ENCODE data around the gene KCNN3.

Gene KCNN3

DNA sequence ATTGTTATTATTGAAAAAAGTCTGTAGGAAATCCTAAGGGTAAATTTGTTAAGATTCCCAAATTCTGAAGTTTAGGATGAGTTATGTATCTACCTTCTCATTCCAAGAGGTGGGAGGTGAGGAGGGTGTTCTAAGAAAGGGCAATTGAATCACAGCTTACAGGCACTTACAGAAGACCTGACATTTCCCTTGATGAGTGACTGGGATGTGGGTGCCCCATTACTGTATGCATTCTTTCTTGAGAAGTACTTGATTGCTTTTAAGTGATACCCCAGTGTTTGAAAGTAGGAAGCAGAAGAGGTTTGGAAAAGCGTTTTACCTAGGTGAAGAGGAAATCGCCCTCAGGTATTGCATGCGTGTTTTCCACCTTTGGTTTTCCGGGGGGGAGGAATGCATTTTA, 175.1 kb downstream of the KCNN3 start:
- TF ChIP-seq, protein P1, sequence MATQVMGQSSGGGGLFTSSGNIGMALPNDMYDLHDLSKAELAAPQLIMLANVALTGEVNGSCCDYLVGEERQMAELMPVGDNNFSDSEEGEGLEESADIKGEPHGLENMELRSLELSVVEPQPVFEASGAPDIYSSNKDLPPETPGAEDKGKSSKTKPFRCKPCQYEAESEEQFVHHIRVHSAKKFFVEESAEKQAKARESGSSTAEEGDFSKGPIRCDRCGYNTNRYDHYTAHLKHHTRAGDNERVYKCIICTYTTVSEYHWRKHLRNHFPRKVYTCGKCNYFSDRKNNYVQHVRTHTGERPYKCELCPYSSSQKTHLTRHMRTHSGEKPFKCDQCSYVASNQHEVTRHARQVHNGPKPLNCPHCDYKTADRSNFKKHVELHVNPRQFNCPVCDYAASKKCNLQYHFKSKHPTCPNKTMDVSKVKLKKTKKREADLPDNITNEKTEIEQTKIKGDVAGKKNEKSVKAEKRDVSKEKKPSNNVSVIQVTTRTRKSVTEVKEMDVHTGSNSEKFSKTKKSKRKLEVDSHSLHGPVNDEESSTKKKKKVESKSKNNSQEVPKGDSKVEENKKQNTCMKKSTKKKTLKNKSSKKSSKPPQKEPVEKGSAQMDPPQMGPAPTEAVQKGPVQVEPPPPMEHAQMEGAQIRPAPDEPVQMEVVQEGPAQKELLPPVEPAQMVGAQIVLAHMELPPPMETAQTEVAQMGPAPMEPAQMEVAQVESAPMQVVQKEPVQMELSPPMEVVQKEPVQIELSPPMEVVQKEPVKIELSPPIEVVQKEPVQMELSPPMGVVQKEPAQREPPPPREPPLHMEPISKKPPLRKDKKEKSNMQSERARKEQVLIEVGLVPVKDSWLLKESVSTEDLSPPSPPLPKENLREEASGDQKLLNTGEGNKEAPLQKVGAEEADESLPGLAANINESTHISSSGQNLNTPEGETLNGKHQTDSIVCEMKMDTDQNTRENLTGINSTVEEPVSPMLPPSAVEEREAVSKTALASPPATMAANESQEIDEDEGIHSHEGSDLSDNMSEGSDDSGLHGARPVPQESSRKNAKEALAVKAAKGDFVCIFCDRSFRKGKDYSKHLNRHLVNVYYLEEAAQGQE (IDR thresholded peaks at IDR 0.05; ENCODE audit: insufficient read depth in 1 of 2, low read depth in 2 of 2, low read length in 2 of 2), result no peak
- TF ChIP-seq POLR2AphosphoS5 (IDR thresholded peaks at IDR 0.05; ENCODE audit: low read depth, low read length) (no peak), TAF1 (IDR thresholded peaks at IDR 0.05; ENCODE audit: borderline replicate concordance, insufficient read depth, low read length) (no peak), SIN3A (IDR thresholded peaks at IDR 0.05; ENCODE audit: borderline replicate concordance, insufficient read depth, low read length) (no peak), FOXP2 (optimal IDR thresholded peaks at IDR 0.05; ENCODE audit: borderline replicate concordance, extremely low read depth, extremely low read length, insufficient read depth) (no peak)

DNA sequence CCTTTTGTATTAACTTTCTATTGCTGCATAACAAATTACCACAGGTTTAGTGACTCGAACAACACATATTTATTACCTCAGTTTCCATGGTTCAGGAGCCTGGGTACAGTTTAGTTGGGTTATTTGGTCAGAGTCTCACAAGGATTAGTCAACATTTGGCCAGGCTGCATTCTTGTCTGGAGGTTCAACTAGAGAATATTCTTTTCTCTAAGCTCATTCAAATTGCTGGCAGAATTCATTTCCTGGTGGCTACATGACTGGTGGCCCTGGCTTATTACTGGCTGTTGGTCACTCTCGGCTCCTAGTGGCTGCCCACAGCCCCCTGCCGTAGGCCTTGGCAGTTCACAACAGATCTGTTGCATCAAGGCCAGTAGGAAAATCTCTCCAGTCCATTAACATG, 181.0 kb downstream of the KCNN3 start:
- TF ChIP-seq FOXP2 (optimal IDR thresholded peaks at IDR 0.05; ENCODE audit: borderline replicate concordance, extremely low read depth, extremely low read length, insufficient read depth) (no peak), SIN3A (IDR thresholded peaks at IDR 0.05; ENCODE audit: borderline replicate concordance, insufficient read depth, low read length) (no peak), POLR2AphosphoS5 (IDR thresholded peaks at IDR 0.05; ENCODE audit: low read depth, low read length) (no peak), TAF1 (IDR thresholded peaks at IDR 0.05; ENCODE audit: borderline replicate concordance, insufficient read depth, low read length) (no peak)

DNA sequence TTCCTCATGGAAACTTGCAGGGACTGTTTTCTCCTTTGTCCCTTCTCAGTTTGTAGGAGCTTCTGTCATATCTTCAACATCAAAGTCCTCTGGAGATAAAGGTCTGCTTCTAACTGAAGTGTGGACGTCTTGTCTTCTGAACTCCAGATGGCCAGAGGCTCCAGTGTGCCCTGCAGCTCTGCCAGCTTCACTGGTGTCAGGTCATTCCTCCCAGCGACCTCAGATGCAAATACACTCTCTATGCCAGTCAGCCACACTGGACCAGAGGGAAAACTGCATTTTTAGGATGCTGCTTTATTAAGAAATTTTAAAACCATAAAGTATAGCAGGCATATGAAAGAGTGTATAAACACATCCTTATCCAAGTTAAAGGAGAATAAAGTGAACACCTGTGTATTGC, 183.6 kb downstream of the KCNN3 start:
- no peak for TF ChIP-seq TAF1 (IDR thresholded peaks at IDR 0.05; ENCODE audit: borderline replicate concordance, insufficient read depth, low read length)
- no peak for TF ChIP-seq FOXP2 (optimal IDR thresholded peaks at IDR 0.05; ENCODE audit: borderline replicate concordance, extremely low read depth, extremely low read length, insufficient read depth)
- TF ChIP-seq POLR2AphosphoS5 (IDR thresholded peaks at IDR 0.05; ENCODE audit: low read depth, low read length), result no peak
- TF ChIP-seq, protein P1 (IDR thresholded peaks at IDR 0.05; ENCODE audit: insufficient read depth in 1 of 2, low read depth in 2 of 2, low read length in 2 of 2), result no peak
- no peak for TF ChIP-seq SIN3A (IDR thresholded peaks at IDR 0.05; ENCODE audit: borderline replicate concordance, insufficient read depth, low read length)

DNA sequence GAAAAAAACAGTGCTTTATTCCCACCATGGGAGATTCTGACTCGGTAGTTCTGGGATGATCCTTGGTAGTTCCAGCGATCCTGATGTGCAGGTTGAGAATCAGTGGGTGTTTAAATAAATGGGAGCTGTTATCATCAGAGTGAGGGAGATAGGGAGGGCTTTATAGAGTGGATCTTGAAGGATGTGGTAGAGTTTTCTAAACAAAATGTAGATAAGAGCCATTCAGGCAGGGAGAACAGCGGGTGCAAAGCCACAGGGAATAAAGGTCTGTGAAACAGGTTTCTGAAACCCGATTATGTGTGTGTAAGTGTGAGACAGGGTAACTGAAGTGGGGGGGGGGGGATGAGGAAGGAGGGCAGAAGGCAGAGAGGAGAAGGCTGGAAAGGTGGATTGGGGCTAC, 186.3 kb downstream of the KCNN3 start:
- TF ChIP-seq, protein P1 (IDR thresholded peaks at IDR 0.05; ENCODE audit: insufficient read depth in 1 of 2, low read depth in 2 of 2, low read length in 2 of 2), result no peak
- no peak for TF ChIP-seq SIN3A (IDR thresholded peaks at IDR 0.05; ENCODE audit: borderline replicate concordance, insufficient read depth, low read length)
- TF ChIP-seq POLR2AphosphoS5 (IDR thresholded peaks at IDR 0.05; ENCODE audit: low read depth, low read length), result no peak
- TF ChIP-seq TAF1 (IDR thresholded peaks at IDR 0.05; ENCODE audit: borderline replicate concordance, insufficient read depth, low read length), result no peak
- TF ChIP-seq FOXP2 (optimal IDR thresholded peaks at IDR 0.05; ENCODE audit: borderline replicate concordance, extremely low read depth, extremely low read length, insufficient read depth), result no peak

DNA sequence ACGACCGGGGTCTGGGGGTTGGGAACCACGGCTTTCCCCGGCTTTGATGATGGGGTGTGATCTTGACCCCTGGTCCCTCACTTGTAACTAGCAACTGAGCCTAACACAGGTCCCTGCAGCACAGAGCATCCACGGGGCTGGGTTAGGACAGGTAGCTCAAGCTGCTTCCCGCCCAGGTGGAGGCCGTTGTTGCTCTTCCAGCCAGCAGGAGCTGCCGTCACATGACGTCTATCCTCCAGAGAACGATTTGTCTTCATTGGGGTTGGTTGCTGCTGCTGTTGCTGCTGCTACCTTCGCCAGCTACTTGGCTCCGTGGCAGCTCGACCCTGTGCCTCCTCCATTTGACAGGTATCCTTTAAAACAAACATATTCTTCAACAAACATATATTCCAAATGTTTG, 187.8 kb downstream of the KCNN3 start:
- no peak for TF ChIP-seq TAF1 (IDR thresholded peaks at IDR 0.05; ENCODE audit: borderline replicate concordance, insufficient read depth, low read length)
- TF ChIP-seq, protein P1 (IDR thresholded peaks at IDR 0.05; ENCODE audit: insufficient read depth in 1 of 2, low read depth in 2 of 2, low read length in 2 of 2), result no peak
- no peak for TF ChIP-seq POLR2AphosphoS5 (IDR thresholded peaks at IDR 0.05; ENCODE audit: low read depth, low read length)
- TF ChIP-seq FOXP2 (optimal IDR thresholded peaks at IDR 0.05; ENCODE audit: borderline replicate concordance, extremely low read depth, extremely low read length, insufficient read depth), result no peak
- TF ChIP-seq SIN3A (IDR thresholded peaks at IDR 0.05; ENCODE audit: borderline replicate concordance, insufficient read depth, low read length), result no peak

All from PFSK-1 (cell line).